GM12878 (cell line): Measurements from ENCODE around the gene SUPT6H. TPM values are rescaled to one million over a fixed set of nuclear protein-coding genes. Genes with fewer than 3 reads are reported as not detected.

Source experiments
- ATAC-seq: fragments of 200-7000 bp; cut with Tn5 transposase; 3 replicates; pipeline ENCODE4 v1.9.1; 2020; ENCODE audit warnings: mild to moderate bottlenecking, moderate library complexity
- BruUV-seq: library from RNA; stranded (reverse); fragments of 400-500 nt; replicated peaks from 2 replicates; lab custom pipeline; 2021; lab: Mats Ljungman, UMichigan
- CTCF ChIA-PET: fragments of 300-600 bp; sonication (Branson Sonifier 250); formaldehyde crosslinking; extraction: SDS; loops from one replicate; lab custom pipeline; 2021; ENCODE audit warnings: inconsistent platforms; lab: Yijun Ruan, JAX
- POLR2A ChIA-PET: fragments of 350-600 bp; formaldehyde crosslinking; extraction: SDS; loops from one replicate; lab custom pipeline; 2021; ENCODE audit warnings: inconsistent platforms; lab: Charles Lee
- RAD21 ChIA-PET: fragments of 300-600 bp; sonication (Branson Sonifier 250); formaldehyde crosslinking; loops from one replicate; lab custom pipeline; 2023; ENCODE audit warnings: antibody characterized with exemption; ENCODE audit not compliant: unreplicated experiment; lab: Charles Lee
- SMC1A ChIA-PET: fragments of 300-600 bp; sonication (Branson Sonifier 250); formaldehyde crosslinking; loops from one replicate; lab custom pipeline; 2023; ENCODE audit not compliant: unreplicated experiment, uncharacterized antibody; lab: Charles Lee
- DNase-seq: peaks from one replicate; pipeline ENCODE4 v3.0.0-alpha.2; 2011; ENCODE audit warnings: low read depth, low spot score
- FAIRE-seq: peaks from 3 replicates; lab custom pipeline; 2011; peaks lifted over from hg19 to GRCh38; lab: Jason Lieb, UNC
- H2AFZ ChIP-seq: 2 replicates; pipeline ENCODE4 v1.6.0; 2011; ENCODE audit warnings: low read depth, low read length, control low read depth; ENCODE audit not compliant: control insufficient read depth
- H3K27ac ChIP-seq: 2 replicates; pipeline ENCODE4 v1.5.1; 2011; ENCODE audit warnings: control low read depth; ENCODE audit not compliant: control insufficient read depth, insufficient read depth
- H3K27me3 ChIP-seq, 2 experiments: replicated peaks in 1 of 2; 2 replicates each; pipeline versions ENCODE4 v1.6.0 to v1.6.1; 2011; ENCODE audit warnings: low read length in 1 of 2; ENCODE audit not compliant: control insufficient read depth in 2 of 2, insufficient read depth in 2 of 2
- H3K36me3 ChIP-seq, 2 experiments: 2 replicates each; pipeline ENCODE4 v1.5.1; 2011; ENCODE audit warnings: low read length in 1 of 2; ENCODE audit not compliant: control insufficient read depth in 2 of 2, insufficient read depth in 2 of 2
- H3K4me1 ChIP-seq: 2 replicates; pipeline ENCODE4 v1.6.1; 2011; ENCODE audit warnings: mild to moderate bottlenecking, low read length, moderate library complexity, mixed read lengths; ENCODE audit not compliant: control insufficient read depth, insufficient read depth
- H3K4me2 ChIP-seq: 2 replicates; pipeline ENCODE4 v1.6.0; 2011; ENCODE audit warnings: control low read depth; ENCODE audit not compliant: control insufficient read depth, insufficient read depth
- H3K4me3 ChIP-seq: fragments of 200-600 bp; sonication (generic); 2 replicates; pipeline ENCODE4 v1.5.1; 2016
- H3K79me2 ChIP-seq: 2 replicates; pipeline ENCODE4 v1.6.0; 2011; ENCODE audit warnings: low read length; ENCODE audit not compliant: control insufficient read depth, insufficient read depth
- H3K9ac ChIP-seq: 2 replicates; pipeline ENCODE4 v1.8.0; 2011; ENCODE audit warnings: low read length, control low read depth, mixed read lengths; ENCODE audit not compliant: control insufficient read depth, insufficient read depth
- H3K9me3 ChIP-seq: replicated peaks from 3 replicates; pipeline ENCODE4 v1.5.1; 2011; ENCODE audit warnings: mild to moderate bottlenecking, low read length; ENCODE audit not compliant: control insufficient read depth, insufficient read depth
- H4K20me1 ChIP-seq: 2 replicates; pipeline ENCODE4 v1.6.0; 2011; ENCODE audit not compliant: control insufficient read depth, insufficient read depth
- ATF3 ChIP-seq: IDR thresholded peaks from 2 replicates; pipeline ENCODE4 v1.6.1; 2011; ENCODE audit warnings: low read depth, mild to moderate bottlenecking, low read length, moderate library complexity, borderline replicate concordance; ENCODE audit errors: extremely low read depth
- CBX3 ChIP-seq: fragments of 200-600 bp; sonication (generic); IDR thresholded peaks from 2 replicates; pipeline ENCODE4 v1.6.1; 2016; ENCODE audit warnings: low read depth, borderline replicate concordance
- CEBPZ ChIP-seq: fragments of 150-350 bp; IDR thresholded peaks from 2 replicates; pipeline ENCODE4 v1.6.1; 2016; ENCODE audit warnings: low read depth, low read length
- DPF2 ChIP-seq: fragments of 450-650 bp; IDR thresholded peaks from 2 replicates; pipeline ENCODE4 v1.6.1; 2017; ENCODE audit warnings: mild to moderate bottlenecking
- IKZF2 ChIP-seq, 2 experiments: fragments of 450-650 bp; IDR thresholded peaks; 2 replicates each; pipeline ENCODE4 v1.6.1; 2017; ENCODE audit warnings: mild to moderate bottlenecking in 2 of 2, moderate library complexity in 2 of 2
- NFYA ChIP-seq: IDR thresholded peaks from 2 replicates; pipeline ENCODE4 v1.6.1; 2011; ENCODE audit warnings: low read depth, mild to moderate bottlenecking, low read length, improper control_type of control experiment, borderline replicate concordance
- NFYB ChIP-seq: IDR thresholded peaks from 2 replicates; pipeline ENCODE4 v1.6.1; 2011; ENCODE audit warnings: low read depth, mild to moderate bottlenecking, low read length, improper control_type of control experiment, moderate library complexity; ENCODE audit not compliant: insufficient read depth
- SMARCA5 ChIP-seq: fragments of 450-650 bp; IDR thresholded peaks from 2 replicates; pipeline ENCODE4 v1.6.1; 2017; ENCODE audit warnings: mild to moderate bottlenecking
- ZNF592 ChIP-seq: fragments of 450-650 bp; IDR thresholded peaks from 2 replicates; pipeline ENCODE4 v1.6.1; 2017; ENCODE audit warnings: mild to moderate bottlenecking, moderate library complexity
- WGBS: methylation state at CpG from one replicate; pipeline ENCODE4 v1.1.6; 2016; ENCODE audit warnings: low lambda C conversion rate; ENCODE audit not compliant: insufficient replicate concordance, insufficient coverage; ENCODE audit errors: missing lambda C conversion rate; 5-methylcytosine and 5-hydroxymethylcytosine counted together
- in situ Hi-C: fragments of 300-500 bp; cut with MboI; formaldehyde crosslinking; loops from 9 replicates; pipeline ENCODE4 v1.14.3; 2018; ENCODE audit warnings: mixed read lengths
- intact Hi-C: fragments of 100-400 bp; cut with micrococcal nuclease; formaldehyde crosslinking; loops from one replicate; pipeline ENCODE4 v1.14.2; 2022; ENCODE audit not compliant: unreplicated experiment
- polyA plus RNA-seq, 11 experiments: library from polyadenylated mRNA; depleted of rRNA in 4 of 11; unstranded in 6 of 11; stranded (reverse) in 5 of 11; fragments of >200 nt; fragmentation: Nextera tagmentation in 4 of 11; fragmentation: Illumina TruSeq in 1 of 11; extraction: Ambion mirVana in 4 of 11; extraction: Trizol in 1 of 11; gene quantifications; 1 replicate in 1 of 11; 2 replicates in 10 of 11; pipeline versions ENCODE4 v1.2.1 to v1.2.3, GENCODE V29; 2011 to 2016; ENCODE audit warnings: inconsistent platforms in 2 of 11, missing spikeins in 2 of 11, low read depth in 1 of 11
- total RNA-seq, 4 experiments: library from RNA; depleted of rRNA in 3 of 4; stranded (reverse); fragments of >200 nt in 3 of 4; fragmentation: Illumina TruSeq in 1 of 4; extraction: Trizol in 1 of 4; gene quantifications; 2 replicates each; pipeline versions ENCODE4 v1.2.1 to v1.2.3, GENCODE V29; 2013 to 2021

Gene SUPT6H
- total and polyA plus RNA-seq, 10 of the 15 experiments (the other 5 are each of a cell fraction or from before 2014, with no cell fraction given): 1.7 to 58.8 (median 37.7) TPM

- 0 out of 2 replicates have a peak, but pooled peaks have one; percentile 29 for TF ChIP-seq ZNF592
These were observed 79.6 kb downstream of the SUPT6H start (continued) for GRCh38 chr17:28741358-28742349.

- H3K4me3 ChIP-seq: peak within 1 kb of the TSS; percentile 92
- WGBS: 2% methylated on average over 64 of the region's 70 CpGs
- intact Hi-C loops: no loop called here
- TF ChIP-seq IKZF2 (IDR thresholded peaks at IDR 0.05) (peak; percentile 79 to 81), DPF2 (peak; percentile 93; the same call in 1 of the 2 replicates), CEBPZ (no peak), NFYA (no peak), CBX3 (no peak), ATF3 (no peak), SMARCA5 (peak; percentile 84), NFYB (no peak)
These were observed 81.5 kb downstream of the SUPT6H start, which contains the start of gene TRAF4 for GRCh38 chr17:28743243-28744103. TSS of gene TRAF4 (plus strand) at chr17:28744011. CDS start at chr17:28744113, 102 bp downstream.

More at GRCh38 chr17:28743243-28744103, 81.5 kb downstream of the SUPT6H start, which contains the start of gene TRAF4:
- peak within 1 kb of the TSS; percentile 98 for H3K9ac ChIP-seq
- RAD21 ChIA-PET: interaction anchor here (1.0 to 17.4 kb wide), 2 partner anchors 17 to 24 kb away, joined by 4 to 375 read pairs; partner anchors contain the start of genes NEK8, RPL23A and TLCD1
- H3K27ac ChIP-seq: peak within 1 kb of the TSS; percentile 96
- peaks cover 16 to 26% of the 10 kb centered on the region in 2 experiments for H3K36me3 ChIP-seq
- no peak for DNase-seq
- peak within 1 kb of the TSS; percentile 85 for H3K4me2 ChIP-seq
- peaks cover 73% of the 10 kb centered on the region for H3K79me2 ChIP-seq
- BruUV-seq: TSS peak; percentile 96
- POLR2A ChIA-PET: interaction anchor here (0.6 to 15.2 kb wide), 9 partner anchors 16 to 529 kb away, joined by 3 to 485 read pairs (median 3); partner anchors contain the start of genes DHRS13, NEK8, PHF12 and PROCA1
- H3K4me1 ChIP-seq: peaks cover 72% of the 10 kb centered on the region
- H3K9me3 ChIP-seq: peaks cover 2% of the 10 kb centered on the region; the same call in 2 of the 3 replicates
- CTCF ChIA-PET: interaction anchor here (0.7 to 7.4 kb wide), 3 partner anchors 13 to 20 kb away, joined by 3 to 95 read pairs (median 4); partner anchors contain the start of genes NEK8 and TLCD1
- in situ Hi-C loops: loop anchor here (25.0 kb wide), 1 partner anchor 1281 kb away; the partner anchor contains the start of gene KSR1
- peaks cover 16% of the 10 kb centered on the region for H4K20me1 ChIP-seq
- no peaks in the 10 kb centered on the region for H3K27me3 ChIP-seq
- no peak for FAIRE-seq
- SMC1A ChIA-PET: interaction anchor here (1.5 to 17.8 kb wide), 3 partner anchors 15 to 24 kb away, joined by 4 to 326 read pairs (median 5); partner anchors contain the start of genes NEK8, RPL23A and TLCD1
- ATAC-seq: peak; percentile 69
- H2AFZ ChIP-seq: no peak within 1 kb of the TSS; the same call in 1 of the 2 replicates
